Gastroesophageal sphincter (tissue), 3 donors: Measurements from ENCODE around the gene EMB.
"Not testable (repeated sequence)": the region's sequence is repeated elsewhere in the genome, so short reads cannot be mapped to it uniquely, and the experiment has no call there.

Experiments used
- POLR2A ChIP-seq, 2 donors: fragments of 450-650 bp; IDR thresholded peaks; one replicate each; pipeline ENCODE4 v1.6.1; 2017; ENCODE audit warnings: antibody characterized with exemption in 2 of 2, mild to moderate bottlenecking in 2 of 2, moderate library complexity in 1 of 2
- POLR2AphosphoS5 ChIP-seq: sonication (generic); formaldehyde crosslinking; IDR thresholded peaks from one replicate; pipeline ENCODE4 v1.6.1; 2017; ENCODE audit warnings: antibody characterized with exemption
- TF ChIP-seq, protein P1 (sequence below), 4 experiments: fragments of 200-600 bp in 2 of 4; fragments of 450-650 bp in 2 of 4; sonication (generic) in 1 of 4; IDR thresholded peaks; one replicate each; pipeline ENCODE4 v1.5.1; 2017 to 2019; ENCODE audit warnings: antibody characterized with exemption in 4 of 4, mild to moderate bottlenecking in 2 of 4, moderate library complexity in 2 of 4

DNA sequence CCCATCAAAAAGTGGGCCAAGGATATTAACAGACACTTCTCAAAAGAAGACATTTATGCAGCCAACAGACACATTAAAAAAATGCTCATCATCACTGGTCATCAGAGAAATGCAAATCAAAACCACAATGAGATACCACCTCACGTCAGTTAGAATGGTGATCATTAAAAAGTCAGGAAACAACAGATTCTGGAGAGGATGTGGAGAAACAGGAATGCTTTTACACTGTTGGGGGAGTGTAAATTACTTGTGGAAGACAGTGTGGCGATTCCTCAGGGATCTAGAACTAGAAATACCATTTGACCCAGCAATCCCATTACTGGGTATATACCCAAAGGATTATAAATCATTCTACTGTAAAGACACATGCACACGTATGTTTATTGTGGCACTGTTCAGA lies 48.8 kb downstream of the EMB start:
- TF ChIP-seq POLR2A (IDR thresholded peaks at IDR 0.05); POLR2AphosphoS5: not testable (repeated sequence)
- TF ChIP-seq, protein P1, sequence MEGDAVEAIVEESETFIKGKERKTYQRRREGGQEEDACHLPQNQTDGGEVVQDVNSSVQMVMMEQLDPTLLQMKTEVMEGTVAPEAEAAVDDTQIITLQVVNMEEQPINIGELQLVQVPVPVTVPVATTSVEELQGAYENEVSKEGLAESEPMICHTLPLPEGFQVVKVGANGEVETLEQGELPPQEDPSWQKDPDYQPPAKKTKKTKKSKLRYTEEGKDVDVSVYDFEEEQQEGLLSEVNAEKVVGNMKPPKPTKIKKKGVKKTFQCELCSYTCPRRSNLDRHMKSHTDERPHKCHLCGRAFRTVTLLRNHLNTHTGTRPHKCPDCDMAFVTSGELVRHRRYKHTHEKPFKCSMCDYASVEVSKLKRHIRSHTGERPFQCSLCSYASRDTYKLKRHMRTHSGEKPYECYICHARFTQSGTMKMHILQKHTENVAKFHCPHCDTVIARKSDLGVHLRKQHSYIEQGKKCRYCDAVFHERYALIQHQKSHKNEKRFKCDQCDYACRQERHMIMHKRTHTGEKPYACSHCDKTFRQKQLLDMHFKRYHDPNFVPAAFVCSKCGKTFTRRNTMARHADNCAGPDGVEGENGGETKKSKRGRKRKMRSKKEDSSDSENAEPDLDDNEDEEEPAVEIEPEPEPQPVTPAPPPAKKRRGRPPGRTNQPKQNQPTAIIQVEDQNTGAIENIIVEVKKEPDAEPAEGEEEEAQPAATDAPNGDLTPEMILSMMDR (IDR thresholded peaks at IDR 0.05) = not testable (repeated sequence)
